GM18507 (cell line): ENCODE measurements around the gene OR52H1.

Experiments used
- DNase-seq: peaks from one replicate; pipeline ENCODE4 v3.0.0; 2011; ENCODE audit warnings: low read depth; ENCODE audit not compliant: insufficient read length; ENCODE audit errors: extremely low spot score
- FAIRE-seq: peaks from 2 replicates; lab custom pipeline; 2011; peaks lifted over from hg19 to GRCh38; lab: Jason Lieb, UNC

OR52H1 gene

GRCh38 chr11:5541427-5541826 is 6.9 kb downstream of the OR52H1 start:
- DNase-seq (no peak), FAIRE-seq (no peak)

GRCh38 chr11:5536482-5536881 is 11.9 kb downstream of the OR52H1 start:
- no peak for DNase-seq
- no peak for FAIRE-seq

- DNase-seq, result no peak
- no peak for FAIRE-seq
Observed at GRCh38 chr11:5534046-5534445, 14.3 kb downstream of the OR52H1 start.

GRCh38 chr11:5531053-5531831 is 17.1 kb downstream of the OR52H1 start:
- no peak for DNase-seq
- FAIRE-seq, result no peak

GRCh38 chr11:5528495-5528894 is 19.8 kb downstream of the OR52H1 start:
- DNase-seq (no peak), FAIRE-seq (no peak)

- DNase-seq (no peak), FAIRE-seq (no peak)
Observed at GRCh38 chr11:5527716-5528115, 20.6 kb downstream of the OR52H1 start.

- DNase-seq (no peak), FAIRE-seq (no peak)
Observed at GRCh38 chr11:5524756-5525155, 23.6 kb downstream of the OR52H1 start.

GRCh38 chr11:5522308-5522707 is 26.0 kb downstream of the OR52H1 start:
- FAIRE-seq, result no peak
- no peak for DNase-seq

- DNase-seq, result no peak
- no peak for FAIRE-seq
Observed at GRCh38 chr11:5521540-5521939, 26.8 kb downstream of the OR52H1 start.

- DNase-seq (no peak), FAIRE-seq (no peak)
Observed at GRCh38 chr11:5516599-5516998, 31.7 kb downstream of the OR52H1 start, which contains the start of gene UBQLNL. Gene UBQLNL, minus strand, starts transcription at chr11:5516699. Its CDS starts 258 bp downstream, at chr11:5516441.

GRCh38 chr11:5514841-5515240 is 33.5 kb downstream of the OR52H1 start:
- DNase-seq (no peak), FAIRE-seq (no peak)

- no peak for DNase-seq
- FAIRE-seq, result no peak
Observed at GRCh38 chr11:5509803-5510202, 38.5 kb downstream of the OR52H1 start, which contains the start of gene UBQLN3. Gene UBQLN3, minus strand, starts transcription at chr11:5509957. Its CDS starts 399 bp downstream, at chr11:5509558.

GRCh38 chr11:5508605-5509004 is 39.7 kb downstream of the OR52H1 start:
- FAIRE-seq (no peak), DNase-seq (no peak)

GRCh38 chr11:5507933-5508305 is 40.4 kb downstream of the OR52H1 start:
- no peak for DNase-seq
- FAIRE-seq, result no peak

GRCh38 chr11:5507177-5507932 is 41.0 kb downstream of the OR52H1 start:
- DNase-seq (no peak), FAIRE-seq (no peak)

- DNase-seq, result no peak
- no peak for FAIRE-seq
Observed at GRCh38 chr11:5505363-5506048, 42.8 kb downstream of the OR52H1 start.

- FAIRE-seq (no peak), DNase-seq (no peak)
Observed at GRCh38 chr11:5504403-5504921, 43.9 kb downstream of the OR52H1 start.

GRCh38 chr11:5500393-5500801 is 47.9 kb downstream of the OR52H1 start:
- FAIRE-seq (no peak), DNase-seq (no peak)

- DNase-seq (no peak), FAIRE-seq (no peak)
Observed at GRCh38 chr11:5499671-5500070, 48.7 kb downstream of the OR52H1 start.
